Astrocyte (in vitro differentiated cells and primary cell): ENCODE results near the gene FAM98C. TPM values are rescaled to one million over a fixed set of nuclear protein-coding genes. Genes with fewer than 3 reads are reported as not detected.

Source experiments
- DNase-seq: peaks from one replicate; pipeline ENCODE4 v3.0.0-alpha.2; 2010; ENCODE audit warnings: low read depth
- FAIRE-seq: peaks from 2 replicates; lab custom pipeline; 2011; peaks lifted over from hg19 to GRCh38; lab: Jason Lieb, UNC
- H2AFZ ChIP-seq: 2 replicates; pipeline ENCODE4 v1.6.0; 2012; ENCODE audit warnings: low read depth, low read length, inconsistent platforms
- H3K27ac ChIP-seq: 2 replicates; pipeline ENCODE4 v1.5.1; 2011; ENCODE audit warnings: low read depth, low read length, inconsistent platforms
- H3K27me3 ChIP-seq: 2 replicates; pipeline ENCODE4 v1.6.0; 2011; ENCODE audit warnings: low read length, inconsistent platforms; ENCODE audit not compliant: insufficient read depth
- H3K36me3 ChIP-seq: 2 replicates; pipeline ENCODE4 v1.5.1; 2011; ENCODE audit warnings: low read length, inconsistent platforms; ENCODE audit not compliant: insufficient read depth
- H3K4me1 ChIP-seq: 2 replicates; pipeline ENCODE4 v1.5.1; 2011; ENCODE audit warnings: low read length, inconsistent platforms; ENCODE audit not compliant: insufficient read depth
- H3K4me2 ChIP-seq: 2 replicates; pipeline ENCODE4 v1.6.0; 2012; ENCODE audit warnings: low read length, inconsistent platforms
- H3K4me3 ChIP-seq: 2 replicates; pipeline ENCODE4 v1.5.1; 2011; ENCODE audit warnings: low read depth, mild to moderate bottlenecking, low read length, inconsistent platforms; ENCODE audit not compliant: insufficient read depth
- H3K79me2 ChIP-seq: 2 replicates; pipeline ENCODE4 v1.6.0; 2012; ENCODE audit warnings: mild to moderate bottlenecking, low read length, inconsistent platforms; ENCODE audit not compliant: insufficient read depth
- H3K9ac ChIP-seq: 2 replicates; pipeline ENCODE4 v1.6.0; 2012; ENCODE audit warnings: mild to moderate bottlenecking, low read length, inconsistent platforms
- H3K9me3 ChIP-seq: 2 replicates; pipeline ENCODE4 v1.5.1; 2012; ENCODE audit warnings: low read depth, mild to moderate bottlenecking, low read length, inconsistent platforms; ENCODE audit not compliant: insufficient read depth
- H4K20me1 ChIP-seq: 2 replicates; pipeline ENCODE4 v1.6.0; 2012; ENCODE audit warnings: low read length, inconsistent platforms; ENCODE audit not compliant: insufficient read depth
- H3K27ac Mint-ChIP-seq: one replicate; pipeline ENCODE4 v1.8.0; 2021; ENCODE audit warnings: mild to moderate bottlenecking, mixed read lengths; ENCODE audit not compliant: unreplicated experiment
- H3K27me3 Mint-ChIP-seq: one replicate; pipeline ENCODE4 v1.8.0; 2021; ENCODE audit warnings: low read depth, mixed read lengths; ENCODE audit not compliant: unreplicated experiment
- H3K36me3 Mint-ChIP-seq: one replicate; pipeline ENCODE4 v1.8.0; 2021; ENCODE audit warnings: low read depth, mixed read lengths; ENCODE audit not compliant: unreplicated experiment
- H3K4me1 Mint-ChIP-seq: one replicate; pipeline ENCODE4 v1.8.0; 2021; ENCODE audit warnings: low read depth, mixed read lengths; ENCODE audit not compliant: unreplicated experiment
- H3K4me3 Mint-ChIP-seq: one replicate; pipeline ENCODE4 v1.8.0; 2021; ENCODE audit warnings: mild to moderate bottlenecking, moderate library complexity, mixed read lengths; ENCODE audit not compliant: unreplicated experiment
- H3K9me3 Mint-ChIP-seq: one replicate; pipeline ENCODE4 v1.8.0; 2021; ENCODE audit warnings: mild to moderate bottlenecking, mixed read lengths; ENCODE audit not compliant: unreplicated experiment
- CTCF ChIP-seq: IDR thresholded peaks from 2 replicates; pipeline ENCODE4 v1.5.1; 2011; ENCODE audit warnings: low read depth, mild to moderate bottlenecking, inconsistent platforms, low read length, moderate library complexity; ENCODE audit not compliant: insufficient read depth
- EZH2 ChIP-seq: IDR thresholded peaks from 2 replicates; pipeline ENCODE4 v1.6.1; 2012; ENCODE audit warnings: mild to moderate bottlenecking, low read length, inconsistent platforms; ENCODE audit not compliant: insufficient read depth
- total RNA-seq: library from RNA; stranded (reverse); gene quantifications from 2 replicates; pipeline ENCODE4 v1.2.1, GENCODE V29; 2021

Gene FAM98C
- total RNA-seq, 1 donor from 2014 or later, result 15.0 TPM

- Mint-ChIP-seq H3K27ac (peak overlapping the region; percentile 89), H3K4me1 (peaks cover 8% of the 10 kb centered on the region), H3K27me3 (peaks cover 18% of the 10 kb centered on the region), H3K36me3 (peaks cover 4% of the 10 kb centered on the region), H3K9me3 (peaks cover 2% of the 10 kb centered on the region), H3K4me3 (peak overlapping the region; percentile 100)
- peak overlapping the region; percentile 47 for H3K27ac ChIP-seq
- peaks cover 7% of the 10 kb centered on the region for H3K36me3 ChIP-seq
- no peak for FAIRE-seq
- H4K20me1 ChIP-seq, result peaks cover 35% of the 10 kb centered on the region
- no peaks in the 10 kb centered on the region for H3K9me3 ChIP-seq
- DNase-seq, result no peak
- H2AFZ ChIP-seq, result peak overlapping the region; percentile 87
- TF ChIP-seq CTCF (no peak), EZH2 (no peak)
- peak overlapping the region; percentile 82 for H3K4me3 ChIP-seq
- H3K4me2 ChIP-seq, result peak overlapping the region; percentile 96
- H3K4me1 ChIP-seq, result peaks cover 13% of the 10 kb centered on the region
- peak overlapping the region; percentile 98 for H3K9ac ChIP-seq
- H3K79me2 ChIP-seq, result peaks cover 37% of the 10 kb centered on the region
- H3K27me3 ChIP-seq, result peaks cover 3% of the 10 kb centered on the region
These were observed 29.0 kb upstream of the FAM98C start for GRCh38 chr19:38373907-38374331.

- Mint-ChIP-seq H3K27me3 (peaks cover 18% of the 10 kb centered on the region), H3K36me3 (peaks cover 4% of the 10 kb centered on the region), H3K27ac (peak within 1 kb of the TSS; percentile 99), H3K9me3 (peaks cover 2% of the 10 kb centered on the region), H3K4me3 (peak within 1 kb of the TSS; percentile 100), H3K4me1 (peaks cover 8% of the 10 kb centered on the region)
- peak; percentile 94 for DNase-seq
- Histone ChIP-seq H3K4me3 (peak within 1 kb of the TSS; percentile 82), H2AFZ (peak within 1 kb of the TSS; percentile 92), H3K9me3 (no peaks in the 10 kb centered on the region), H4K20me1 (peaks cover 41% of the 10 kb centered on the region), H3K4me1 (peaks cover 13% of the 10 kb centered on the region), H3K27ac (peak within 1 kb of the TSS; percentile 92), H3K36me3 (peaks cover 7% of the 10 kb centered on the region), H3K27me3 (peaks cover 2% of the 10 kb centered on the region), H3K4me2 (peak within 1 kb of the TSS; percentile 96), H3K9ac (peak within 1 kb of the TSS; percentile 98), H3K79me2 (peaks cover 43% of the 10 kb centered on the region)
- TF ChIP-seq EZH2 (no peak), CTCF (no peak)
- FAIRE-seq, result no peak
These were observed 28.4 kb upstream of the FAM98C start, which contains the start of gene PSMD8 for GRCh38 chr19:38374332-38375097. Gene PSMD8 (plus strand): TSS chr19:38374571. CDS start chr19:38374602, 31 bp downstream.
